Sigmoid colon (tissue), 4 donors: Measurements from ENCODE around the gene TRPV3.

Experiments
- POLR2AphosphoS5 ChIP-seq, 4 donors: sonication (generic); formaldehyde crosslinking; IDR thresholded peaks; one replicate each; pipeline ENCODE4 v1.6.1; 2017; ENCODE audit warnings: antibody characterized with exemption in 4 of 4
- TF ChIP-seq, protein P1 (sequence below), 4 experiments: fragments of 450-650 bp in 3 of 4; fragments of 200-600 bp in 1 of 4; IDR thresholded peaks; one replicate each; pipeline ENCODE4 v1.5.1; 2016 to 2019; ENCODE audit warnings: antibody characterized with exemption in 4 of 4, mild to moderate bottlenecking in 3 of 4, moderate library complexity in 2 of 4

DNA sequence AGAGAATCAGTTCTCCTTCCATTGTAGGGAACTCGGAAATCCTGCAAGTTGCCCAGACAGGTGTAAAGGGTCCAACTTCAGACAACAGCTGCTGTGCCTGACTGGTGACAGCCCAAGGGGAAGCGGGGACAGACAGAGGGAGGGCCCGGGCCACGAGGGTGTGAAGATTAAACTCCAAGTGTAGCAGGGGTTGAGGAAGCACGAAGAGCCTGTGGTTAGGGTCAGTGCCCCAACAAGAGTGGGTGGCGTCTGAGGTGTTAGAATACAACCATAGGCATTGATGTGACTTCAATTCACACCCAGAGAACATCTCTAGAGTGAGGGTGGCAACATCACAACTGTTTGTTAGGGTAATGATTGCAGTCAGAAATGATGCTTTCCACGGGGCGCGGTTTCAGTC, 42.7 kb downstream of the TRPV3 start:
- TF ChIP-seq, protein P1, sequence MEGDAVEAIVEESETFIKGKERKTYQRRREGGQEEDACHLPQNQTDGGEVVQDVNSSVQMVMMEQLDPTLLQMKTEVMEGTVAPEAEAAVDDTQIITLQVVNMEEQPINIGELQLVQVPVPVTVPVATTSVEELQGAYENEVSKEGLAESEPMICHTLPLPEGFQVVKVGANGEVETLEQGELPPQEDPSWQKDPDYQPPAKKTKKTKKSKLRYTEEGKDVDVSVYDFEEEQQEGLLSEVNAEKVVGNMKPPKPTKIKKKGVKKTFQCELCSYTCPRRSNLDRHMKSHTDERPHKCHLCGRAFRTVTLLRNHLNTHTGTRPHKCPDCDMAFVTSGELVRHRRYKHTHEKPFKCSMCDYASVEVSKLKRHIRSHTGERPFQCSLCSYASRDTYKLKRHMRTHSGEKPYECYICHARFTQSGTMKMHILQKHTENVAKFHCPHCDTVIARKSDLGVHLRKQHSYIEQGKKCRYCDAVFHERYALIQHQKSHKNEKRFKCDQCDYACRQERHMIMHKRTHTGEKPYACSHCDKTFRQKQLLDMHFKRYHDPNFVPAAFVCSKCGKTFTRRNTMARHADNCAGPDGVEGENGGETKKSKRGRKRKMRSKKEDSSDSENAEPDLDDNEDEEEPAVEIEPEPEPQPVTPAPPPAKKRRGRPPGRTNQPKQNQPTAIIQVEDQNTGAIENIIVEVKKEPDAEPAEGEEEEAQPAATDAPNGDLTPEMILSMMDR (IDR thresholded peaks at IDR 0.05): no peak
- no peak for TF ChIP-seq POLR2AphosphoS5 (IDR thresholded peaks at IDR 0.05)
